Inflammatory macrophage treated with lipopolysaccharide for 1 hour (primary cell): ENCODE data around the gene KISS1R.

ENCODE experiments used
- DNase-seq, 2 donors: peaks; one replicate each; pipeline ENCODE4 v3.0.0-alpha.2; 2020 to 2022

KISS1R gene

DNA sequence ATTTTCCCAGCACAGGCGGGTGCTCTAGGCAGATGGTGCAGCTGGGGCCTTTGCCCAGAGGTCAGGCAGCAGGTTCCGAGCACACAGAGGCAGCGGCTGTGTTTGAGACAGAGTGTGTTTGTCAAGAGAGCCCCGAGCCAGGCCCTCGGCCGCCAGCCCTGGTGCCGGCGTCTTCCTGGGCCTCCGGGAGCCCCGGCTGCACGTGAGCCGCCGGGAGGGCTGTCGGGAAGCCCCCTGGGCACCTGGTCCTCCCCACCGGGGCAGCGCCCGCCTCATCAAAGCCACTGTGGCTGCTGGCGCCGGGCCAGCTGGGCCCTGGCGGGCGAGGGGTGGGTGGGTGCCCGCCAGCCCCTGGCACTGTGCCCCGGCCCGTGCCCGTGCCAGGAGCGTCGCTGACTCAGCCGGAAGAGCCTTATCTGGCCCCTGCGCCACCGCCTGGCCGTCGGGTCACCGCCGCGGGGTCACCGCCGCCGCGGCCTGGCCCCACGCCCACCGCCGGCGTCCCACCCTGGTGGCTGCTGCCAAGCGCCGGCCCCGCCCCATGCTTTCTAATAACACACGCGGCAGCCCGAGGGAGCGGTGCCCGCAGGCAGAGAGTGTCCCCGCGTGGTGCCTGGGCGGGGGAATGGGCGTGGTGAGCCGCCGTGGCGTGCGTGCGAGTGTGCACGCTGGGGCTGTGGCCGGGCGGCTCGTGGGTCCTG is 23.6 kb downstream of the KISS1R start:
- peak in 1 of 2 donors; percentile 25 for DNase-seq

DNA sequence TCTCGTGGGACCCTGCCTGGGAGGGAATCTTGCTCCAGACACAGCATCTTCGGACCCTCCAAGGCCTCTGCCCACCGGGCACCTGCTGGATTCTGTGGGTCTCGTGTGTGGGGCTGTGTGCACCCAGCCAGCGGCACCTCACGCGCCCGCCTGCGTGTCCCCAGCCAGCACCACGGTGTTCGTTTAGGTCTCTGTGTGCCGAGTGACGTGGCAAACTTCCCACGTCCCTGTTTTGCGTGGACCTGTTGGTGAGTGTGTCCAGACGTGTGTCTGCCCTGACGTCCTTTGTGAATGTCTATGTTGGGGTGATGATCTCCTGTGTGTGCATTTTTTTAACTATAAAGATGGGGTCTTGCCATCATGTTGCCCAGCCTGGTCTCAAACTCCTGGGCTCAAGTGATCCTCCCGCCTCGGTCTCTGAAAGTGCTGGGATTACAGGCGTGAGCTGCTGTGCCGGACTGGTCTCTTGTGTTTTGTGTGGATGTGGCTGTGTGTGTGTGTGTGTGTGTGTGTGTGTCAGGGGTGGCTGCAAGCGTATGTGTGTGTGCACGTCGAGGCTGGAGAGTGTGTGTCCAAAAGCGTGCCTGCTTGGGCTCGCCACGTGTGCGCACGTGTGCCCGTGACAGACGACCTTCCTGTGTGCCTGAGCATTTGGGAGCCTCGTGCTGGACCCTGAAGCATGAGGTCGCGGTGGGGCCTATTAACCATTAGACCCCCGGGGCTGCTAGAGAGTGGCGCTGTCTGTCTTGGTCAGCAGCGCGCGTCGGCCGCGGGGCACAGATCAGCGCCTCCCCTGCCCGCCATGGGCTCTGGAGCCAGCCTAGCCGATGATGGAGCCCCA is 24.4 kb downstream of the KISS1R start:
- DNase-seq: no peak

DNA sequence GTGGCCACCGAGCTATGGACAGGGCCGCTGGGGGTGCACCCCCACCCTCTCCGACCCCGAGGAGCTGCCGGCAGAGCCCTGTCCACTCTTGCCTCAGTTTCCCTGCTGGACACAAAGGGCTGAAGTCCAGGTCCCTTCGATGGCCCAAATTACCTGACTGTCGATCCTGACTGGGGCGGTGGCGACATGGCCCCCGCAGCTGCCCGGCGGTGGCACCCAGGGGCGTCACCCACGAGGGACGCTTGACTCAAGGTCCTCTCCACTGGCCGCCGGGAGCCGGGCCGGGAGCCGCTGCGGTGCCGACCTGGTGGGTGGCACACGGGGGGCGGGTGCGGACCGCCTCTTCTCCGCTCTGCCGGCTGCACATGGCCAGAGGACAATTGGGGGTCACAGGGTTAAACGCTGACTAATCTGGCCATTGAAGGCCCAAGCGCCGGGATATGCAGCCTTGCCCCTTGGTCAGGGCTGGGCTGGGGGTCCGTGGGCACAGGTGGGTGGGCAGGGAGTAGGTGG is 25.1 kb downstream of the KISS1R start:
- DNase-seq: no peak

DNA sequence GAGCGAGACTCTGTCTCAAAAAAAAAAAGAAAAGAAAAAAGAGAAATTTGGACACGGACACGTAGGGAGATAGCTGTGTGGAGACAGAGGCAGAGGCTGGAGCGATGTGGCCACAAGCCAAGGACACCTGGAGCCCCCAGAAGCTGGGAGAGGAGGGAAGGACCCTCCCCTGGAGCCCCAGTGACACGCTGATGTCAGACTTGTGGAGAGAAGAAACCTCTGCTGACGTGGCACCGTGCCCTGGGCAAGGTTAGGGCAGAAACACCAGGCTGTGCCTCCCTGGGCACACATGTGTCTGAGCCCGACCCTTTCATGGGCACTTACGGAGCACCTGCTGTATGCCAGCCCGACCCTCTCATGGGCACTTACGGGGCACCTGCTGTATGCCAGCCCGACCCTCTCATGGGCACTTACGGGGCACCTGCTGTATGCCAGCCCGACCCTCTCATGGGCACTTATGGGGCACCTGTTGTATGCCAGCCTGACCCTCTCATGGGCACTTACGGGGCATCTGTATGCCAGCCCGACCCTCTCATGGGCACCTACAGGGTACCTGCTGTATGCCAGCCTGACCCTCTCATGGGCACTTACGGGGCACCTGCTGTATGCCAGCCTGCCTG is 26.5 kb downstream of the KISS1R start:
- no peak for DNase-seq

DNA sequence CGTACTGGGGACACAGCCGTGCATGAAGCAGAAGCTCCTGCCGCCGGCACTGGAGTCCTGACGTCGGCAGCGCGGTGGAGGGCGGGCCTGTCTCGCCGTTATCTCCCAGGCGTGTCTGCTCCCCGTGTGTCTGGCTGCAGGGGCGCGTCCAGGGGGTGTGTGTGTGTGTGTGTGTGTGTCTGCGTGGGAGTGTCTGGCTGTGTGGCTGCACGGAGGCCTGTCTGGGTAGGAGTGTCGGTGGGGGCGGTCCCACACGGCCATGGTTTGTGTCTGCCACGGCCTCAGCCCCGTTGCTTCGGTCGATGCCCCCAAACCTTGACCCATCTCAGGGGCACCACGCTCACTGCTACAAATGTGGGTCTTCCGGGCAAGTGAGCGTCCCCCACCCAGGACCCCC is 27.0 kb downstream of the KISS1R start:
- DNase-seq: no peak

DNA sequence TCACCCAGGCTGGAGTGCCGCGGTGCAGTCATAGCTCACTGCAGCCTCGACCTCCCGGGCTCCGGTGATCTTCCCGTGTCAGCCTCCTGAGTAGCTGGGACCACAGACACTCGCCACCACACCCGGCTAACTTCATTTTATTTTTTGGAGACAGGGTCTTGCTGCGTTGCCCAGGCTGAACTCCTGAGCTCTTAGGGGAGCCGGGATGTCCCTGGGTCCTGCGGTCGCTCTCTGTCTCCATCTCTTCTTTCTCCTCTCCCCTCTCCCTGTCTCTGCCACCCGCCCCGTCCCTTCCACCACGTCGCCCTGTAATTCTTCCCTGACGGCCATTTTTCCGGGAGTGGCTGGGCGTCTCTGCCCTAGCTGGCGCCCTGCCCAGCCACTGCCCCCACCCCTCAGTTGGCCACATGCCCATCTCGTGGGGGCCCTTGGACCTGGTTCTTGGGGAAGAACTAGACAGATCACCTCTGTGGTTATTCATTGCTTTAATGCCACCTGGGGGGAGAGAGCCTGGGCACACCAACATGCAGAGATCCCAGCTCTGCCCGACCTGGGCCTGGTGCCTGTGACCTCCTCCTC is 27.6 kb downstream of the KISS1R start:
- DNase-seq: no peak

DNA sequence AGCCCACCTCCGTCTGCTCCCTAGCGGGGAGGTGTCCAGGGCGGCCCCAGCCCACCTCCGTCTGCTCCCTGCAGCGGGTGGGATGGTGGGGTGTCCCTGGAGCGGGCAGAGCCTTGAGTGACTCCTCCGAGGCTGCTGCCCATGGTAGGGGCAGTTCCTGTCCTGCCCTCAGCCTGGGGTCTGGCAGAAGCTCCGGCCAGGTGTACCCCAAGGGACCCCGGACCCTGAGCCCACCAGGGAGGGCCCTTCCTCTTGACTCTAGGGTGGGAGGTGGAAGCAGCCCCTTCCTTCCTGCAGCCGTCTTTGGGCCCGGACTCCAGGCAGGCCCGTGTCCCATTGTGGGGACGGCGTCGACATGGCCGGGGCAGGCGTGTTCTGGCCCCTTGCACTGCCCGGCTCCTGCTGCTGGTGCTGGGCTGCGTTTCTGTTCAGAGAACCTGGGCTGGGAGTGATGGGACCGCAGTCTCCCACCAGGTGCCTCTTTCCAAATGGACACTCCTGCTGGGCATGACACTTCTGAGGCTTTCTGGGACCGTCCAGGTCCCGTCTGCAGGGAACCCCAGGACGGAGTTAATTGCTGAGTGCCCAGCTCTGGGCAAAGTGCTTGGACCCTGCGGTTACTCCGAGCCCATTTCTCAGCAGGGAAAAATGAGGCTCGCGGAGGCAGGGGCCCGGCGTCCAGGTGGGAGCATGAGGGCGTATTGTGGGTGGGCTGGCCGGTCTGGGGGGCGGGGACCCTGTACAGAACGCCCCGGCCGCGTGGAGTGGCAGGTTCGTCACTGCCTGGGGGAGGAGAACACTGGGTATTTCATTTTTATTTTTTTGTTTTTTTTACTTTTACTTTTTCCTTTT is 28.5 kb downstream of the KISS1R start:
- DNase-seq: no peak

DNA sequence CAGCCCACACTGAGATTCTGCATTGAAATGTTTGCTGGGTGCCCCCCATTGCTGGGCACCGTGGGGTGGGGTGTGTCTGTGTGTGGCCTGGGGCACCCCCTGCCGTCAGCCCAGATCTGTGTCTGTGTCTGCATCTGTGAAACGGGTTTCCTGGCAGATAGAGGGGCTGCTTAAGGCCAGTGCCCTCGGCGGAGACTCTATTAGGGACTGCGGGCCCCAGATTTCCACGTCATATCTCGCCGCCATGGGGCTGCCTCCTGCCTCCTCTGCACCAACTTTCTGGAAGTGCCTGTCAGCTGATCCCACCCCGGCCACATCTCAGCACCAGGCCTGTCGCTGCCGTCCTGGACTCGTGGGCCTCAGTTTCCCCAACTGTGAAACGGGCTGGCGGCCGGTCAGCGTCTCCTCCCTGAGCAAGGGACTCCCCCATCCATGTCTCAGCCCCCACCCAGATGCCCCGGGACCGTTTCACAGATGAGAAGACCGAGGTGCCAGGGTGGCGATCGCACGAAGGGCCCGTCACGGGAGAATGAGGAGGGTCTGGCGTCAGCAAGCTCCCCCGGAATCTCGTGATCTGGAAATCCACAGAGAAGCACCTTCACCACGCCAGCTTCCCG is 30.1 kb downstream of the KISS1R start:
- no peak for DNase-seq

DNA sequence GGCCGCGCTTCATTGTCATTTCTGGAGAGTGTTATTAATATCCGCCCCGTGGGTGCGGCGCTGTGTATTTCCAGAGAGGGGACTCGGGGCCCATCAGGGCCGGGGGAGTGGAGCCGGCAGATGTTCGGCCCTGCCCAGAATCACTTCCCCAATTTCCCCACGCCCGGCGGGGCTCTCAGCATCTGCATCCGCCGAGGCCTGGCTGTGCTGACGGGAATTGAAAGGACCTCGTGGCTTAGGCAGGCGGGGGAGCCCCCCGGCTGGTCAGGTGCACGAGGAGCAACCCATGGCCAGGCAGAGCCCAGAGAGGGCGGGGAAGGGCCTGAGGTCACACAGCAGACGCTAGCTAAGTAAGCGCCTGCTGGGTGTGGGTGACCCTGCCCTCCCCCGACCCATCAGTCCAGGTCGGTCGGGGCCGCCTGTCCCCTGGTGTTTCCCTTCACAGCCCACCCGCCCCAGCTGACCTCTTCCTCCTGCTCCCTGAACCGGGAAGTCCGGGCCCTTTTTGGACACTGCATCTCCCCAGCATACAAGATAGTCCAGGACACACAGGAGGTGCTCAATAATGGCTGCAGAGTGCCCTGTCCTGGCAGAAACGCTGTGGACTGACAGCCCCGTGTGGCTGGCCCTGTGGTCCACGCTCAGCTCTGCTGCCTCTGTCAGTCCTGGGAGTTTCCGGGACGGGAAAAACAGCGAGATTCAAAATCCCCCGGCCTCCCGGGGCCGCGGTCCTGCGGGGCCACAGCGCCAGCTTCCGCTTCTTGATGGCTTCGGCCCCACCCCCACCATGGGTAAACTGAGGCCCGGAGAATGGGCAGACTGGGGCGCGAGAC is 30.8 kb downstream of the KISS1R start:
- peak; percentile 88 to 99 for DNase-seq

DNA sequence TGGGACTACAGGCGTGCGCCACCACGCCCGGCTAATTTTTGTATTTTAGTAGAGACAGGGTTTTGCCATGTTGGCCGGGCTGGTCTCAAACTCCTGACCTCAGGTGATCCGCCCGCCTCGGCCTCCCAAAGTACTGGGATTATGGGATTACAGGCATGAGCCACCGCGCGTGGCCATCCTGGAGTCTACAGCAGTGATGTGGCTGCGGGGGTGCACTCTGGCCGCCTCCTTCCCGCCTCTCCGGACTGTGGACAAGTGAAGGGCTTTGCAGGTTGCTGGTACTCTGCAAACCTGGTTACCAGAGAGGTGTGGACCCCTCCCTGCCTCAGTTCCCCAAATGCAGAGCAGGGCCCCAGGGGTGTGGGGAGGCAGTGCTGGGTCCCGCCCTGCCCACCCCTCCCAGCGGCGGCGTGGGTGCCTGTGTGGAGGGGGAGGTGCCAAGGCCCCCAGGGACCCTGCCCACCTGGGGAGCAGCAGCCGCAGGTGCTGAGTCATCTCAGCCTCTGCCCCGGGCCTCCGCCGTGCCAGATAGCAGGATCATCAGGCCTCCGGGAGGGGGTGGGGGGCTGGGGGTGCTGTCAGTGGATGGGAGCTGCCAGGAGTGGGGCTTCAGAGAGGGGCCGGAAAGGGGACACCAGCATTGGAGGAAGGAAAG is 31.8 kb downstream of the KISS1R start:
- no peak for DNase-seq

DNA sequence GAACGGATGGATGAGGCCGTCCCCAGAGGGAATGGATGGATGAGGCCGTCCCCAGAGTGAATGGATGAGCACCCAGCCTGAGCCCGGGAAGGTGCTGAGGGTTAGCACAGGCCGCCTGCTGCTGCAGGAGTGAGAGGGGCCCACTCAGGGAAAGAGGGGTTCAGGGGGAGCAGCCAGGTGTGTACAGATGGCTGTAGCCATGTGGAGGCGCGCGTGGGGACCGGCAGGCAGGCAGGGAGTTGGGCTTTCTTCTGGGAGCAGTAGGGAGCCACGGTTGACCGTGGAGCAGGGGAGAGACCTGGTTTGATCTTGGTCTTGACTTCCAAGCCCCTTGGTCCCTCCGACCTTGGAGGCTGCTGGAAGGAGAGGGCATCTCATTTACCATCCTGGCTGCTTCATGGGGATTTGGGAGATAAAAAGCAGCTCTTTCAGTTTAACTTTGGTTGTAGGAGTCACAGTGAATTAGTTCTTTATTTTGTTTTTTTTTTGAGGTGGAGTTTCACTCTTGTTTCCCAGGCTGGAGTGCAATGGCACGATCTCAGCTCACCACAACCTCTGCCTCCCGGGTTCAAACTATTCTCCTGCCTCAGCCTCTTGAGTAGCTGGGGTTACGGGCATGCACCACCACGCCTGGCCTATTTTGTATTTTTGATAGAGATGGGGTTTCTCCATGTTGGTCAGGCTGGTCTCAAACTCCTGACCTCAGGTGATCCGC is 33.4 kb downstream of the KISS1R start:
- no peak for DNase-seq

DNA sequence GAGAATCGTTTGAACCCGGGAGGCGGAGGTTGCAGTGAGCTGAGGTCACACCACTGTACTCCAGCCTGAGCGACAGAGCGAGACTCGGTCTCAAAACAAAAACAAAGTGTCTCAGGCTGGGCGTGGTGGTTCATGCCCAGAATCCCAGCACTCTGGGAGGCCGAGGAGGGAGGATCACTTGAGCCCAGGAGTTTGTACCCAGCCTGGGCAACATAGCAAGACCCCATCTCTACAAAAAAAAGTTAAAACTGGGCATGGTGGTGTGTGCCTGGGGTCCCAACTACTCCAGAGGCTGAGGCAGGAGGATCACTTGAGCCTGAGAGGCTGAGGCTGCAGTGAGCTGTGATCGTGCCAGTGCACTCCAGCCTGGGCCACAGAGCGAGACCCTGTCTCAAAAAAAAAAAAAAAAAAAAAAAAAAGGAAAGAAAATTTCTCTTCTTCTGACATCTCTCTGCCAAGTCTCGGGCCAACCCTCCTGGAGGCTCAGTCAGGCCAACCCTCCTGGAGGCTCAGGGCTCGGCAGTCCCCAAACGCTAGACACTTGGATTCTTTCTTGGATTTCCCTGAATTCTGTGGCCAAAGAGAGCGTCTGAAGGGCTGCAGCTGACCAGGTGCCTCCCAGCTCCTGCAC is 35.0 kb downstream of the KISS1R start:
- DNase-seq: no peak

DNA sequence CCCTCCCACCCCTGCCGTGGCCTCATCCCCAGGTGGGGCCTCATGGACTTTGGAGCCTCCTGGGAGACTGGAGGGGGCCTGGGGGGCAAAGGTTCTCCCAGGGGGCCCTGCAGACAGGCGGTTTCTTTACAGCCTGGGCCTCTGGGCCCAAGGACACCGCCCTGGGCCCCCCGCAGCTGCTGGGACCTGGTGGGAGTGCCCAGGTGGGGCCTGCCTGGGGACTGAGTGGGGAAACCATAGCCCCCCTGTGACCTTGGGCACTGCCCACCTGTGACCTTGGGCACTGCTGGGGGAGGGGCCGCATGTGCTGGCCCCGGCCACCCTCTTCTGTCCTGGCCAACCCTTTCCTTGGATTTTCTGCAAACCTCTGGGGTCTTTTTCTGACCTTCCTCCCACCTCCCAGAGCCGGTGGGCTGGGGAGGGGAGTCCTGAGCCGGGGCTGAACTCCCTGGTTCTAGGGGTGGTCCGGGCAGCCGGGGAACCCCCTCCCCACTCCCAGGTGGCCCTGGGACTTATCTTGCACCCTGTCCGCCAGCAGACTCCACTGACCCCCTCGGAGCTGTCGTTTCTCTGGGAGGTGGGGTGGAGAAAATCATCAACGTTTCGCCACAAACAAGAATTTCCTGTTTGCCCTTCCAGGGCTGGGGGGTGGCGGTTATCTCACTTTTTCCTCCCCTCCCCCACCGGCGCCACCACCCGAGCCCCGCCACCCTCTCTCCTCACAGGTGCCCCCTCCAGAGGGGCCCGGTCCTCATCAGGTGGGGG is 35.7 kb downstream of the KISS1R start:
- DNase-seq: no peak

DNA sequence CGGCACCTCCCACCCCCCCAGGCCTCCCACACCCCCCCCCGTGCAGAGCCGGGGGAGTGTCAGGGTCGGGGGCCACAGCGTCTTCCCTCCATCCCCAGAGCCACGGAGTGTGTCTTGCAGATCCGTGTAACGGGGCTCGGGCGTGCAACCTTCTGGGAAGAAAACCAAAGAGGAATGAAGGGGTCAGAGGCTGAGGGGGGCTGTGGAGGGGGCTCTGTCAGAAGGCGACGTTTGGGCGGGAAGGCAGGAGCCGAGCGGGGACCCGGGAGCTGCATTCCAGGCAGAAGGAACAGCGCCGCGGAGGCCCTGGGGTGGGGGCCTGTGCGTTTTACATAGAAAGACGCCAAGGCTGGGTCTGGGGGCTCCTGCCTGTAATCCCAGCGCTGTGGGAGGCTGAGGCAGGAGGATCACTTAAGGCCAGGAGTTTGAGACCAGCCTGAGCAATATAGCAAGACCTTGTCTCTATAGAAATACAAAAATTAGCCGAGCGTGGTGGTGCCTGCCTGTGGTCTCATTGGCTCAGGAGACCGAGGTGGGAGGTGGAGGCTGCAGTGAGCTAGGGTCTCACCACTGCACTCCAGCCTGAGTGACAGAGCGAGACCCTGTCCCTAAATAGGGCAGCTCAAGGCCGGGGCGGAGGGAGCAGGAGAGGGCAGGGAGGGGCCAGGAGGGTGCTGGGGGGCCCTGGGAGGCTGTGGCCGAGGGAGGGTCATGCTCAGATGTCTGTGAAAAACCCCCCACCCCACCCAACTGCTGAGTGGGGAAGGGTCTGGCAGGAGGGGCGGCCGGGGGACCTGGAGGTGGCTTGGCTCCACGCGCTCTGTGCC is 36.5 kb downstream of the KISS1R start:
- no peak for DNase-seq

DNA sequence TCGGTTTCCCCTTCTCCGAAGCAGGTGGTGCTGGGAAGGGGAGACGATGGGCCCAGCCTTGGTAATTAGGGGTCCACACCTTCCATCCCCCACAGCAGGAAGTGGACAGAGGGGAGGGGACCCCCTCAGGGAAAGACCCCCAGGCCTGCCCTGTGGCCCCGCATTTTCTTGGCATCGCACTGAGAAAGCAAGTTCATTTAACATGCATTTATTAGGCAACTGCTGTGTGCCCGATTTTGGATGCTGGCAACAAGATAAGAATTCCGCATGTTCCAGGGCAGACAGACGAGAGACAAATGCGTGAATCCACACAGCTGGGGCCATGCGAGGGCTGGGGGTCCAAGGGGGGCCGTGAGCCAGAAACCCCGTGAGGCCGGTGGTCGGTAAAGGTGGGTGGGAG is 37.1 kb downstream of the KISS1R start:
- no peak for DNase-seq

DNA sequence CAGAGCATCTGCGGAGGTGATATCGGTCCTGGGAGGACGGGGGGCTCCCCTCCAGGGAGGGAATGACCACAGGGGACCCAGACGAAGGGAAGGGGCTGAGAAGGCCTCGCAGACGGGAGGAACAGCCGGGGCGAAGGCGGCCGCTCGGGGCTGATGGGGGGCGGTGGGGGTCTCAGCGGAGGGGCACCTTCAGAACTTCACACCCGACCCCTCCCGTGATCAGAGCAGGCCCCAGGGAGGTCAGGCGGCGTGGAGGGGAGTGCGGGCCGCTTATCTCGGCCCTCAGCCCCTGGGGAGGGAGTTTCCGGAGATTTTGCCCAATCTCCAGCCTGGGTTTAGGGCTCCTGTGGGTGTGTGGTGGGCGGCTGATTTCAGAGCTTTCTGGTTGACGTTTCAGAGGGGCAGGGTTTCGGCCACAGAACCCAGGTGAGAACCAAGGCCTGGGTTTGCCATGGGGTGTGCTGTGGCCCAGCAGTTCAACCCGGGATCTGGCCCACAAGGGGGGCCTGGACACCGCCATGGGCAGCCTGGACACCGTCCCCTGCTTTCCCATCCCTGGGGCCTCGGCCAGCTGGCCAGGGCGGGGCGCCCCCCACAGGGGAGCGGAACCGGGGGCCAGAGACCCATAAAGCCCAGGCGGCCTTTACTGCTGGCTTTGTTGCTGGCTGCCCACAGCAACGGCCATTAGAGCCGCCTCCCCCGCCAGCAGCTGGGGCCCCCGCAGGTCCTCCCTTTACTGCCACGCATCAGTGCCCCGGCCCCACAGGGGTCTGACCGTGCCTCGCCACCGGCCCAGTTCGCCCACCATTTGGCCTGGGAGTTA is 37.8 kb downstream of the KISS1R start:
- peak; percentile 11 to 39 for DNase-seq
